ENCODE results near the gene KDM5B.

GRCh38 chr1:202801175-202801574 is 7.0 kb downstream of the KDM5B start:
- TF ChIP-seq SUZ12 (IDR thresholded peaks at IDR 0.05; ENCODE audit: extremely low read depth, insufficient read depth, insufficient read length) (no peak), ZNF274 (IDR thresholded peaks at IDR 0.05; ENCODE audit: low read depth, low read length) (no peak), YY1 (IDR thresholded peaks at IDR 0.05; ENCODE audit: insufficient read depth, insufficient read length) (no peak)

Measured in NT2/D1 (cell line).